ENCODE measurements around the gene MCC.
"Not testable (repeated sequence)": the region's sequence is repeated elsewhere in the genome, so short reads cannot be mapped to it uniquely, and the experiment has no call there.

Gene MCC

DNA sequence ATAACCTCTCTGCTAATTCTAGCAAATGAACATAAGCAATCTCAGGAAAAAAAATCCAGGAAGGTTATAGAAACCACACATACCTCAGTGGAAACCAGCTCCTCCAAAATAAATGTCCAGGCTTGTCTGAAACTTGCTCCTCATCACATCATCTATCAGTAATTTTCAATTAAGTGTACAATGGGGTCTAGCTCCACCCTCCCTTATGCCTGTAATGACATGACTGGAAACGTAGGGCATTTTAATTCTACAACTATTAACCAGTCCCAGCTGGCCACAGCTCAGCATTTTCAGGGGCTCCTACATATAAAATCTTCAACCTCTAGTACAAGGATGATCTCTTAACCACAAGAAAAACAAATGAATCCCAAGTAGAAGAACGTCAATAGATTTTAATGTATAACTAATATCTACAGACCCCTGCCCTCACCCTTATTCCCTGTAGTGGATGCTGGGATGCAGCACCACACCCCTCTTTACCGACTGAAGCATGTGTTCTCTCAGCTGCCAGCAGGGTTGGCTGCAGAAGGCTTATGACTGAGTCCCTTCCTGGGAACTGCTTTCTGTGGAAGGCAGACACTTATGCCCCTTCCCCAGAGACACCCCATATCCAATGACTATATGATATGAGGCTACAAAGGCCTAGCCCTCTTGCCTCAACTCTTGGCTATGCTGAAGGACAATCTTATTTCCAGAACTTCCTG, 60.2 kb downstream of the MCC start:
- DNase-seq (ENCODE audit: low spot score): no peak

DNA sequence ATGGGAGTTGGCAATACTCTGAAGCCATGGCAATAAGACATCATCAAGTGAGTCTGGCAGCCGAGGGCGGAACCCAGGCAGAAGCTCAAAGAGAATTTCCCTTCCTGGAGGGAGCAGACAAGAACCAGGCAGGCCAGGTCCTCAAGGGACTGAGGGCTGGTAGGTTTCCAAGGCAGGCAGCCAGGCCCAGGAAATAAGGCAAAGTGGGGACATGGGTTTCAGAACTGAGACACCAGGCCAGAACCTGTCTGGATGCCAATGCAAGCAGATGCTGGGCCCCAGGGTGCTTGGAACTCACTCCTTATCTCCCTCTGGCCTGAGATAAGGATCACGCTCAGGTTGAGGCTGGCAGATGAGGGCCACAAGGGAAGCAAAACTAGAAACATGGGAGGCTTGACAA, 62.3 kb downstream of the MCC start:
- DNase-seq (ENCODE audit: low spot score): no peak

DNA sequence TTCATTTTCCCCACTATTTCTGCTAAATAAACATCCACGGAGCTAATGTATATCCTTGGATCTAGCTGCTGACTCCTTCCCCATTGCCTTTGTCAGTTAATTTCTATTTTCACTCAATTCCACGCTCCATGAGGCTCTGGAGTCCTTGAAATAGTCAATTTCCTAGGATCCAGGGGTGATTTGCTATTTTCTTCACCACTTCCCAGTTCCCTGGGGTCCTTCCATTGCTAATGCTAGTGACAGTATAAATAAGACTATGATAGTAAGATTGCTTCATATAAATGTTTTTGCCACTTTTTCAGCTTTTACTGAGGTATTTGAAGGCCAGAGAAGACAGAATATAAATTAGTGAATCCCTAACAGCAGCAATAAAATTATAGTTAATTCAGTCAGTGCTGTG, 66.6 kb downstream of the MCC start:
- no peak for DNase-seq (ENCODE audit: low spot score)

DNA sequence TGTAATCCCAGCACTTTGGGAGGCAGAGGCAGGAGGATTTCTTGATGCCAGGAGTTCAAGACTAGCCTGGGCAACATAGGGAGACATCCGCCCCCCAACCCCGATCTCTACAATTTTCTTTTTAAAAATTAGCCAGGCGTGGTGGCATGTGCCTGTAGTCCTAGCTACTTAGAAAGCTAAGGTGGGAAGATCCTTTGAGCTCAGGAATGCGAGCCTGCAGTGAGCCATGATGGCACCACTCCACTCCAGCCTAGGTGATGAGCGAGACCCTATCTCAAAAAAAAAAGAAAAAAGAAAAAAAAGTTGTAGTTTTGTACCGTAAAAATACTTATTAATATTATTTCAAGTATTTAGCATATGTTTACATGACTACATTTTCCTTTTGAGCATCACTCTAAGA, 82.7 kb downstream of the MCC start:
- no peak for DNase-seq (ENCODE audit: low spot score)

DNA sequence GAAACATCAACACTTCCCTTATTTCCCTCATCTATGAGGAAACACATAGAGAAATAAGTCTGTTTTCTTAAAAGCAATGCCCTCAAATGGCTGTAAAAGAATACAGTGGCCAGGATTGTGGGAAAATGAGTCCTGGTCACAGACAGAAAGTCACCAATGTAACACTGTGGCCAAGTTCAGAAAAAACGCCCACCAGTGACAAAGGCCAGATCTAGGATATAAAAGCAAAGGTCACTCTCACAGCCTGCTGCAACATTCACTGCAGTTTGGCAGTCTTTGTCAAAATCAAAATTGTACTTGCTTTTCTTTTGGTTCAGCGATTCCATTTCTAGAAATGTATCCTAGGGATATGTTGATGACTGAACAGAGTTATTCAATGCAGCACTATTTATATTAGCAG, 84.0 kb downstream of the MCC start:
- no peak for DNase-seq (ENCODE audit: low spot score)

DNA sequence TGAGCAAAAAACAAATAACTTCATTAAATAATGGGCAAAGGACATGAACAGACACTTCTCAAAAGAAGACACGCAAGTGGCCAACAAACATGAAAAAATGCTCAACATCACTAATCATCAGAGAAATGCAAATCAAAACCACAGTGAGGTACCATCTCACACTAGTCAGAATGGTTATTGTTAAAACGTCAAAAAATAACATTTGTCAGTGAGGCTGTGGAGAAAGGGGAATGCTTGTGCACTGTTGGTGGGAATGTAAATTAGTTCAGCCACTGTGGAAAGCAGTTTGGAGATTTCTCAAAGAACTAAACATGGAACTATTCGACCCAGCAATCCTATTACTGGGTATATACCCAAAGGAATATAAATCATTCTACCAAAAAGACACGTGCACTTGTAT, 90.3 kb downstream of the MCC start:
- not testable (repeated sequence) for DNase-seq (ENCODE audit: low spot score)

DNA sequence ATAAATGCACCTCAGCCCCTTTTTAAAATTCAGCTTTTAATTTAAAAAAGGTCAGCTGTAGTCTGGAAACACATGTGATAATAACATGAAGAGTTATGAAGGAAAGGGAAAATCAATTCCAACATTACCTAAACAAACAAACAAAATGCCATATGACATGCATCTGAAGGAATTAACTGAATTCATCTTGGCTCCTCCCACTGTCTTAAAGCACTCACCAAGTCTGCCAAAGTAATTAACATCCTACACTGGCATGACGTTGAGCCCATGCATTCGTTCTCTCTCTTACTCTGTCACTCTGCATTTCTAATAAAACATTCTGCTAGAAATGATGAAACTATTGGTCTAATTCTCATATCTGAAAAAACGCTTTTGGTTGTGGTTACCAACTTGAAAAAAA, 91.2 kb downstream of the MCC start:
- DNase-seq (ENCODE audit: low spot score): no peak

DNA sequence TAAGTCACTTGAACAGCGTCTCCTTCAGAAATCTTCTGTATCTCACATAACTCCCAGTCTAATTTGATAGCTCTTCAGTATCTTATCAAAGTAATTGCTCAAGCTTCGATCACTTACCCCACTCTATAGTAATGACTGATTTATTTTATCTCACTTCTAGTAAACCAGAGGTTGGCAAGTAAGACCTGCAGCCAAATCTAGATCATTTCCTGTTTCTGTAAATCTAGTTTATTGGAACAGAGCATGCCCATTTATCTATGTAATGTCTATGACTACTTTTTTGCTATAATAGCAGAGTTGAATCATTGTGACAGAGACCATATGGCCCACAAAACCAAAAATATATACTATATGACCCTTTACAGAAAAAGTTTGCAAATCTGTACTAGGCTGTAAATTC, 93.6 kb downstream of the MCC start:
- no peak for DNase-seq (ENCODE audit: low spot score)

DNA sequence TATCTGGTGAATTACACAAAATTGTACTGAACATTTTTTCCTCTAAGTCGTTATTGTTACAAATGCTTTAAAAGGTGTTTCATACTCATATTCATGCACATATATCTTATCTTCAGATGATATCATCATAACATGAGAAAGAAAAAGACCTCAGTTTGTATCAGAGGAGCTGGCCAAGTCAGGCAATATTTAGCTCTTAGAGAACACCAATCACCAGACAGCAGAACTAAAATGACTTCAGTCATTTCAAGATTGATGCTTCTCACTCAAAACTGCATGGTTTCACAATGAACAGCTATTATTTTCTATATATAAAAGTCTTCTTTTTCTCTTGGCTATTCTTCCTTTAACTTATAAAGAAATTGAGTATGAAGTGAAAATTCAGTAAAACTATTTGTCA, 98.0 kb downstream of the MCC start:
- DNase-seq (ENCODE audit: low spot score): no peak

DNA sequence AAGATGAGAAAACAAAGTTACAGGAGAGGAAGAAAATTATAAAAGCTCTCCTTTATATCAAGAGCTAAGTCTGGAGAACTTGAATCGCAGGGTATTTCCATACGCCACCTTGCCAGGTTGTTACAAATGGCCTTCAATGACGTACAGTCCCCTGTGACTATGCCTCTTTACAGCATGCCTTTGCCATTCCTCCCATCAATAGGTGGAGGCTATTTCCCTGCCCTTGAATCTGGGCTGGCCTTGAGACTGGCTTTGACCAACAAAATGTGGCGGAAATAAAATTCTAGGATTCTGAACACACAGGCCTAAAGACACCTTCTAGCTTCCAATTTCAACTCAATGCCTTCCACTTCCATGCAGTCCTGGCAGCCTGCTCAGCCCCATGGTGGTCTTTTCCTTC, 99.1 kb downstream of the MCC start:
- DNase-seq (ENCODE audit: low spot score): no peak

DNA sequence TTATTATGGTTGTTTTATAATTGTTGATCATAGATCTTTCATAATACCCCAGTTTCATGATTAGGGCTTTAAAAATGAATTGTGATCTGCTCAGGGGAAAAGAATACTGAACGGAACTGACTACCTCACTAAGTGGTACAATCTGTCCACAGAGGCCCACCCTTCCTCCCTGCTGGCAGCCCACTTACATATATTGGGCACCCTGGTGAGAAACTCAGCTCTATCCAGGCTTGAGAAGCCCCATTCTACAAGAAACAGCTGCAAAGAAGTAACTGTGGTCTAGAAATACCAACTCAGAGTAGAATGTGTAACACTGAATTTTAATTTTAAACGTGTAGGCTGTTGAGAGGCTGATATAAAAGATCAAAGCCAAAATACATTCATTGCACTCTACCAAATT, 100.4 kb downstream of the MCC start:
- DNase-seq (ENCODE audit: low spot score): no peak

DNA sequence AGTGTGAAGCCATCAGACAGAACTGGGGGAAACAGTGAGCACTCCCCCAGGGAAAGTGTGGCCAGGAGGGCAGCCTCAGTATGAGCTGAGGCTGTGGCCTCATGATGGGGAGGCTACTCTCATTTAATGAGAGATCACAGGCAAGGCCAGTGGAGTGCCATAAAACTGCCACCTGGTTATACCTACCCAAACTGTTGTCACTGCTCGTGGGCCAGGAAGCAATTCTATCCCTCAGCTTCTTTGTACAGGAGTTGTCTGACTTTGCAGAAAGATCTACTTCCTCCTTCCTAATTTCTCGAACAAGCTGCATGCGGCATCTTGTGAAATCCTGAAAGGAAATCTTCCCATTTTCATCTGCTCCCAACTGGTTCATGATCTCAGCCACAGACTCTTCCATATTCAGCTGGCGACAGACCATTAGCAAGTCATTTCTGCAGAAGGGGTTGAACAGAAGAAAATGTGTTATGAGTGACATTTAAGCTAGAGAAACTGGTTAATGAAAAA, 103.4 kb downstream of the MCC start:
- DNase-seq (ENCODE audit: low spot score): no peak

DNA sequence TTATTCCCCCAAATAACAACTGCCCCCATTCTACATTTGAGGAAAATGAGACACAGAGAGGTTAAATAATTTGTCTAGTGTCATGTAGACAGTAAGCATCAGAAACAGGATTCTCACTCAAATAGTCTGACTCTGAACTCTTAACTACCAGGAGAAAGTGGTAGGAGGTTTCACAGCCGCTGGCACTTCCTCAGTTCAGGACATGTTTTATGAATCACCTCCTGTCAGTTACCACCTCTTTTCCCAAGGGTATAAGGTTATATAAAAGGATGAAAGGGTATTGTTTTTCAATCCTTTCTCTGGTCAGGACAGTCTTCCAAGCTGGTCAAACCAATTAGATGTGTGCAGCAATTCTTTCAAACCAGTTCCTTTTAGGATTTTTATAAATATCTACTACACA, 105.5 kb downstream of the MCC start:
- no peak for DNase-seq (ENCODE audit: low spot score)

DNA sequence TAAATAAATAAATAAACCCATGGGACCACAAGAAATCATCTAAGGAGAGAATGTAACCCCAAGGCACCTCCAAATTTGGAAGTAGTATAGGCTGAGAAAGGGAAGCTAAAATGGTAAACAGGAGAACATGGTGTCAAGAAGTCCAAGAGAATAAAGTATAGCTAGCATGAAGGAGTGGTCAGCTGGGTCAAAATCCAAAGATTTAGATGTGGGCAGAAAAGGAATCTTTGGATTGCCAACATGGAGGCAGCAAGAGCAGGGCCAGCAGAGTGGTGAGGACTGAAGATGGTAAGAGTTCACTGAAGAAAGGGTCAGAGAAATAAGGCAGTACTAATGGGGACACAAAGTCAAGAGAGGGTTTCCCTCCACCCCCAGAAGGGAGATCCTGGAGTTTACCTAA, 106.5 kb downstream of the MCC start:
- no peak for DNase-seq (ENCODE audit: low spot score)

DNA sequence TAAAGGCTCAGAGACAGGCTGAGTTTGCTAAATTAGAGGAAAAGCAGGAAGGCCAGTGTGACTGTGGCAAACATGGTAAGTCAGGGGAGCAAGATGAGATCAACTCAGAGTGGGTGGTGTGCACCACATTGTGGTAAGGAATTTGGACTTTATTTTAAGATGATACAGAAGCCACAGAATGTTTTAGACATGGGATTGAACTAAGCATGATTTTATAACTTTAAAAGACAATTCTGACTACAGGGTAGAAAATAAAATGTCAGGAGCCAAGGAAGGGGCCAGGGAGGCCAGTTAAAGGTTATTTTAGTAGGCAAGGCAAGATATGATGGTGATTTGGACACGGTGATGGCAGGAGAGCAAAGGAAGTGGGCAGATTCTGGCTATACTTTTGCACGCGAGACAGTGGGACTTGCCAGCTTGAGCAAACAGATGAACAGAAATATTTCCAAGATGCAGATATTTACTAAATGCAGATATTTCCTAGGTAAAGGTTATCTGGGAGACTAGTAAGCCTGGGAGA, 107.4 kb downstream of the MCC start:
- no peak for DNase-seq (ENCODE audit: low spot score)

DNA sequence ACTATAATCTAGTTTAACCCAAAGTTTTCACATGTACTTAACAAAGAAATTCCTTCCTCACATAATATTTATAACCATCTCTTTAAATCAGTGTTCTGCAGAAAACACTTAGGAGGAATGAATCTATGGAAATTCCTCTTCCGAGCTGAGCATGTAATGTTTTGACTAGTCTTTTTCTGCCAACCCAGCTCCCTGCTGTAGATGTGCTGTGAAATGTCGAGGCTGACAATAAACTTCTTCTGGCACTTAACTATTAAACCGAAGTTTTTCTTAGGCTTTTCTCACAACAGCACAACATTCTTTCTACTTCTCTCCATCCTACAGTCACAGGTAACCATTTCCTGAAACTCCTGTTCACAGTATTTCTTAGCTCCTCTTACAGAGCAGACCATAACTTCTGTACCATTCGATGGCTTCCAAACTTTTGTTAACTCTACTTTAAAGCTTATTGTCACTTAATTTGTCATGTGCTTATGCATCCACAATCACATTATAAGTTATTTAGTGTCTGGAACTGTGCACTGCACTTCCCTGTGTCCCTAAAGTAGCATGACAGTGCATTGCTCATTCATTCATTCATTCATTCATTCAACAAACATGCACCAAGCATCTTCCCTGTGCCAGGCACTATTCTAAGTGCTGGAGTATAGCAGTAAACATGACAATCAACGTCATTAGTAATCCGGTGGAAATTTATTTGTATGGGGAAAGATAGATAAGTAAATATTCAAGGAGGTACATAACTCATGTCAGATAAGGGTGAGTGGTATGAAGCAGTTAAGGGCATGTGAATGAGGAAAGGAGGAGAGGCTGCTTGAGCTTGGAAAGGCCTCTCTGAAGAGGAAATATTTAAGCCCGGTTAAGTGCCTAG, 108.1 kb downstream of the MCC start:
- DNase-seq (ENCODE audit: low spot score): no peak

DNA sequence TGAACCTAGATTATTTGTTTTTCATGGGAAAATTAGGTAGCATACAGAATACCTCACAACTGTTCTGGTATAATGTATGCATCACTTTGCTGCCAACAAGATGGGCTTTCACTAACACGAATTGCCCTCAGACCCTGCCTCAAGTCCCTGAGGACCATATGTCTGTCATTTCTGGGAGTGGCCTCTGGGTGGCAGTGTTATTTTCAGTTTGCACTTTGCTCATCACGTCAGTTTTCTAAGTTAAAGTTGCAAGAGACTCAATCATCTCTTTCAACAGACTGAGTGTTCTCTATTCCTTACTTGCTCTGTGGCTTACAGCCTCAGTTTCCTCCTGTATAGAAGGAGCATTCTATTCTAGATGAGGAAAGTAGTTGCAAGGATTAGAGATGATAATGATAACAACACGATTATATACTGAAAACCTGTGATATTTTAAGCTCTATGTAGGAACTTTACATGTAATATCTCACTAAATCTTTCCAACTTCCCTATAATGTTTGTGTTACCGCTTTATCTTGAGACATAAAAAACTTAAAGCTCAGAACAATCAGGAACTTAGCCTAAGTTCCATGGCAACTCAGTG, 109.2 kb downstream of the MCC start:
- DNase-seq (ENCODE audit: low spot score): peak; percentile 79

DNA sequence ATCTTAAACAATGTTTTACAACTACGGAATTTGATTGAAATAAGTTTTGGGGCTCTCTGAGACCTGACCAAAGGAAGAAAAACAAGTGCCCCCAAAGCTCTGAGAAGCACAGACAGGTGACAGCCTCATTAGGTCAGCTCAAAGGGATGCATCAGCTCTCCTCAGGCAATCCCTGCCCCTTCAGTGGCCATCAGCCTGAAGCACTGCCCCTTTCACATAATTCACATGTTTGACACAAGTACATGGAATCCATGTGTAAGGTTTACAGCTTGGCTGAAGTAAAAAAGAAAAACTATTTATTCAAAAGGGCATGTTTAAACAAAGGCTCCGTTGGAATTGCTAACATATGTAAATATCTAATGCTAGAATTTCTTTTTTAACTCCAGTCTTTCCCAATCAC, 109.7 kb downstream of the MCC start:
- no peak for DNase-seq (ENCODE audit: low spot score)

DNA sequence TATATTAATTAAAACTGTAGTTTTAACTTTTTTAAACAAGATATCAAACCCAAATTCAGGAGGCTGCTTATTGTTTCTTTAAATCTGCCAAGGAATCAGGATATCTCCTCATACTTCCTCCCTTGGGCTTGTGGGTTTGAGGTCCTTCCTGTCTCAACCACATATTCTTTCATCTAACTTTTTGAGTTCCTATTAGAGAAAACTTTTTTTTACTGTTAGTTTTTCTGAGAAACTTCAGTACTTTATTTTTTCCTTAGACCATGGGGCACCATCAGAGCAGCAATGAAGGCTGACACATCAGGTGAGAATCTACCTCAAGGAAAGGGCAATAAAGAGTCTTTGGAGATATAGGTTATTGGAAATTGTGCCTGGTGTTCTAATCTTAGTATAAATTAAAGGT, 110.2 kb downstream of the MCC start:
- DNase-seq (ENCODE audit: low spot score): no peak

DNA sequence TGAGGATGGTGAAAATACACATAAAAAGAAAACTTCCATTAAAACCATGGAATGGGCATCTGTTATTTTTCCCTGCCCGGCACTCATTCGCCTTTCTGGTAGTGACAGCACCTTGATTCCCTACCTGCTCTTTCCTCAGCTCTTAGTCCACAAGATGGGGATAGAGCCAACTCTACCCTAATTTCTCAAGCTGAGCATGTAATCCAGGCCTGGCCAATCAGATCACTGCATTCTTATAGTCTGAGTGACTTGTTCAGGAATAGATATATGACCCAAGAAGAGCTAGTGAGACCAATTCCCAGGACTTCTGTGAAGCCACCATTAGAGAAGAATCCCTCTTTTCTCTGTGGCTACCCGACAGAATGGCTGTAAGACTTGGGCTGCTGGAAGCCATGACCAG, 111.6 kb downstream of the MCC start:
- DNase-seq (ENCODE audit: low spot score): no peak

DNA sequence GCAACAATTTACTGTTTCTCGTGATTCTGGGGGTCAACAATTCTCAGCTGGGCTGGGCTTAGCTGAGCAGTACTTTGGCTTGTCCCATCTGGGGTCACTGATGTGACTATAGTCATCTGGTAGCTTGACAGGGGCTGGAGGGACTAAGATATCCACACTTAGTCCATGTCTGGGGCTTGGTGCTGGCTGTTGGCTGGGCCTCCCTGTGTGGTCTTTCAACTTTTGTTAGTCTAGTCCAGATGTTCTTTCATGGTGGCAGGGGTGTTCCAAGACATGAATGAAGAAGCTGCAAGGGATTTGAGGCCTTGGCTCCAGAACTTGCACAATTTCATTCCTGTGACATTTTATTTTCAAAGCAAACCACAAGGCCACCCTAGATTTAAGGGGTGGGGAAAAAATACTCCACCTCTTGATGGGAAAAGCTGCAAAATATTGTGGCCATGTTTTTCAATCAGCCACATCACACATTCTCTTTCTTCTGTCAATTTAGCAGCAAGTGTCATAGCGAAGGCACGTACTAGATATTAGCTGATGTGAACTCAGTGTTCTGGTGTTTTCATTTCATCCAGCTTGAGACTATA, 112.7 kb downstream of the MCC start:
- DNase-seq (ENCODE audit: low spot score): no peak

DNA sequence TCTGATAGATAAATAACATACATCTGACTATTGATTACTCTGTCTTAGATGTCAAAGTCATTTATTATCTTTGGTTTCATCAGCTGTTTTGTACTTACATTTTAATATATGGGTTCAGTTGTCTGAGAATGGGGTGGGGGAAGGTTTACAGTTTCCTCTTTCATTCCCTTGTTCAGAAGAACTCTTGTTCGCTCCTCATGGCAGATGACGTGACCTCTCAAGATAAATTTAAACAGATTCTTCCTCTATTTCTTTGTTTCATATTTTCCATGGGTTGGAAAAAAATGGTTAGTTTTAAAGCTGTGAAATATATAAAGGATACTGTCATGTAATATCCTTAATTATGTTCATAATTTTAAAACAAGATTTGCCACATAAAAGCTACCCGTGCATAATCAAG, 114.8 kb downstream of the MCC start:
- no peak for DNase-seq (ENCODE audit: low spot score)
